Kidney (tissue), 14 donors: ENCODE data around the gene ROR2. TPM values are rescaled to one million over a fixed set of nuclear protein-coding genes. Genes with fewer than 3 reads are reported as not detected.
"Not testable (repeated sequence)": the region's sequence is repeated elsewhere in the genome, so short reads cannot be mapped to it uniquely, and the experiment has no call there.

Experiments
- DNase-seq, 5 donors: peaks; one replicate each; pipeline ENCODE4 v3.0.0-alpha.2; 2013 to 2020
- FAIRE-seq: peaks from 2 replicates; lab custom pipeline; 2012; peaks lifted over from hg19 to GRCh38; lab: Jason Lieb, UNC
- H3K27ac ChIP-seq, 2 donors: one replicate each; pipeline ENCODE4 v1.7.0; 2013; ENCODE audit warnings: low read depth in 2 of 2, low read length in 2 of 2, inconsistent platforms in 1 of 2
- H3K27me3 ChIP-seq: one replicate; pipeline ENCODE4 v1.7.1; 2013; ENCODE audit warnings: low read length, inconsistent platforms; ENCODE audit not compliant: control insufficient read depth, insufficient read depth
- H3K36me3 ChIP-seq, 3 donors: one replicate each; pipeline versions ENCODE4 v1.7.0 to v1.7.1; 2013; ENCODE audit warnings: low read length in 3 of 3, control low read depth in 1 of 3, inconsistent platforms in 1 of 3; ENCODE audit not compliant: insufficient read depth in 3 of 3, control insufficient read depth in 2 of 3
- H3K4me1 ChIP-seq, 3 donors: one replicate each; pipeline versions ENCODE4 v1.7.0 to v1.7.1; 2013; ENCODE audit warnings: low read length in 3 of 3, inconsistent platforms in 1 of 3, low read depth in 1 of 3; ENCODE audit not compliant: control insufficient read depth in 2 of 3, insufficient read depth in 2 of 3
- H3K4me3 ChIP-seq, 3 donors: one replicate each; pipeline versions ENCODE4 v1.7.0 to v1.8.1; 2013; ENCODE audit warnings: low read length in 3 of 3, control low read depth in 1 of 3, inconsistent platforms in 1 of 3
- H3K9ac ChIP-seq, 3 donors: one replicate each; pipeline versions ENCODE4 v1.7.0 to v1.7.1; 2013; ENCODE audit warnings: low read length in 3 of 3, control low read depth in 1 of 3, inconsistent platforms in 1 of 3
- H3K9me3 ChIP-seq, 3 donors: one replicate each; pipeline versions ENCODE4 v1.7.0 to v1.7.1; 2013; ENCODE audit warnings: low read length in 3 of 3, control low read depth in 1 of 3, inconsistent platforms in 1 of 3; ENCODE audit not compliant: control insufficient read depth in 2 of 3, insufficient read depth in 1 of 3
- CTCF ChIP-seq: IDR thresholded peaks from 3 replicates; pipeline ENCODE4 v1.5.1; 2012; ENCODE audit warnings: mild to moderate bottlenecking, moderate library complexity, borderline replicate concordance; ENCODE audit not compliant: insufficient read depth; ENCODE audit errors: extremely low read depth
- intact Hi-C: fragments of 100-400 bp; cut with DNase I; formaldehyde crosslinking; loops from one replicate; pipeline ENCODE4 v1.11.1; 2022
- polyA plus RNA-seq: library from polyadenylated mRNA; stranded (reverse); fragments of 350-450 nt; fragmentation: Illumina TruSeq; extraction: RNeasy Lipid Tissue Mini Kit (QIAGEN cat#74804); gene quantifications from one replicate; pipeline ENCODE4 v1.2.3, GENCODE V29; 2014; ENCODE audit warnings: low read depth, low replicate concordance; ENCODE audit not compliant: insufficient read depth
- total RNA-seq: library from RNA; stranded (reverse); fragmentation: NEBNext Ultra II Directional; extraction: Animal tissue kit (Norgen Biotek cat#: 25700); gene quantifications from one replicate; pipeline ENCODE4 v1.2.1, GENCODE V29; 2021
- donor health status: control.
- donor health status: control.
- donor health status: control.
- donor health status: control.
- donor health status: control.
- donor health status: DM: yes; HTN: yes; CAD: no.
- donor health status: Normal renal cell carcinoma (clear cell type).

Gene ROR2
- total and polyA plus RNA-seq, 2 donors from 2014 or later: 1.5 to 5.7 TPM

- DNase-seq (peak in 2 of 5 donors; percentile 79 to 83), FAIRE-seq (no peak)
- no peak for TF ChIP-seq CTCF
- intact Hi-C loops: no loop called here
- Histone ChIP-seq H3K36me3 (no peaks in the 10 kb centered on the region), H3K9me3 (no peaks in the 10 kb centered on the region), H3K27me3 (no peaks in the 10 kb centered on the region), H3K27ac (no peak overlapping the region), H3K4me3 (no peak overlapping the region), H3K9ac (no peak overlapping the region), H3K4me1 (no peaks in the 10 kb centered on the region)
Observed at GRCh38 chr9:91795598-91796241, 154.3 kb downstream of the ROR2 start.

DNA sequence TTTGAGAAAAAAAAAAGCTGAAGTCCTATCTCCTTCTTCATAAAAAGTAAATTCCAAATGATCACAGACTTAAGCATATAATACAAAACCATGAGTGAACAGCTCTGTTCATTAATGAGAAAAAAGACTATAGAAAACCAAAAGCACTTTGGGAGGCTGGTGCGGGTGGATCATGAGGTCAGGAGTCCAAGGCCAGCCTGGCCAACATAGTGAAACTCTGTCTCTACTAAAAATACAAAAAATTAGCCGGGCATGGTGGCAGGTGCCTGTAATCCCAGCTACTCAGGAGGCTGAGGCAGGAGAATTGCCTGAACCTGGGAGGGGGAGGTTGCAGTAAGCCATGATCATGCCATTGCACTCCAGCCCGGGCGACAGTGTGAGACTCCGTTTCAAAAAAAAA, 156.7 kb downstream of the ROR2 start:
- H3K4me3 ChIP-seq, H3K27ac ChIP-seq, H3K27me3 ChIP-seq, FAIRE-seq, intact Hi-C loops, H3K9ac ChIP-seq, H3K36me3 ChIP-seq, H3K4me1 ChIP-seq, H3K9me3 ChIP-seq: not testable (repeated sequence)
- peak in 1 of 5 donors; percentile 4 for DNase-seq

- Histone ChIP-seq H3K36me3 (no peaks in the 10 kb centered on the region), H3K4me3 (no peak overlapping the region), H3K4me1 (no peaks in the 10 kb centered on the region), H3K9ac (no peak overlapping the region), H3K27me3 (no peaks in the 10 kb centered on the region), H3K27ac (no peak overlapping the region), H3K9me3 (no peaks in the 10 kb centered on the region)
- intact Hi-C loops: no loop called here
- TF ChIP-seq CTCF: no peak
- no peak for DNase-seq
- FAIRE-seq: no peak
Observed at GRCh38 chr9:91790917-91791316, 159.1 kb downstream of the ROR2 start.

- TF ChIP-seq CTCF: no peak
- no peak for FAIRE-seq
- H3K4me3 ChIP-seq: no peak overlapping the region
- no peaks in the 10 kb centered on the region for H3K36me3 ChIP-seq
- no peak for DNase-seq
- no peak overlapping the region for H3K27ac ChIP-seq
- H3K27me3 ChIP-seq: no peaks in the 10 kb centered on the region
- no peaks in the 10 kb centered on the region for H3K9me3 ChIP-seq
- H3K9ac ChIP-seq: no peak overlapping the region
- intact Hi-C loops: no loop called here
- no peaks in the 10 kb centered on the region for H3K4me1 ChIP-seq
Observed at GRCh38 chr9:91789941-91790340, 160.1 kb downstream of the ROR2 start.
